K562 (cell line): Measurements from ENCODE around the gene SP2. TPM values are rescaled to one million over a fixed set of nuclear protein-coding genes. Genes with fewer than 3 reads are reported as not detected.

Experiments
- ARID1B ChIP-seq: fragments of 450-650 bp; IDR thresholded peaks from 2 replicates; pipeline ENCODE4 v1.6.1; 2016; ENCODE audit warnings: antibody characterized with exemption, mild to moderate bottlenecking, inconsistent platforms
- CEBPG ChIP-seq, 3 experiments: fragments of 200-800 bp in 1 of 3; sonication (Bioruptor generic) in 1 of 3; sonication (generic) in 1 of 3; formaldehyde crosslinking in 1 of 3; IDR thresholded peaks in 2 of 3; conservative IDR thresholded peaks in 1 of 3; 2 replicates each; pipeline versions ENCODE4 v1.6.1 to v1.8.0; 2016 to 2022; ENCODE audit warnings: missing compliant biosample characterization in 2 of 3, missing genetic modification characterization in 2 of 3, mild to moderate bottlenecking in 1 of 3, missing genetic modification reagents in 1 of 3
- ELF2 ChIP-seq: fragments of 250-450 bp; sonication (Bioruptor Pico); IDR thresholded peaks from 2 replicates; pipeline ENCODE4 v1.5.0; 2021; ENCODE audit warnings: mild to moderate bottlenecking
- ETS2 ChIP-seq: IDR thresholded peaks from 2 replicates; pipeline ENCODE4 v1.6.1; 2016; ENCODE audit warnings: borderline replicate concordance, missing genetic modification characterization, mild to moderate bottlenecking, moderate library complexity, missing compliant biosample characterization; ENCODE audit not compliant: poor library complexity, severe bottlenecking
- KHSRP ChIP-seq: fragments of 450-650 bp; IDR thresholded peaks from 2 replicates; pipeline ENCODE4 v1.6.1; 2017
- KLF1 ChIP-seq: fragments of 450-650 bp; IDR thresholded peaks from 2 replicates; pipeline ENCODE4 v1.6.1; 2016; ENCODE audit warnings: missing genetic modification characterization, missing compliant biosample characterization
- NFIC ChIP-seq: fragments of 450-650 bp; IDR thresholded peaks from 2 replicates; pipeline ENCODE4 v1.6.1; 2017; ENCODE audit warnings: mild to moderate bottlenecking, inconsistent platforms
- POLR2AphosphoS2 ChIP-seq: IDR thresholded peaks from 2 replicates; pipeline ENCODE4 v1.6.1; 2012; ENCODE audit warnings: low read length, improper control_type of control experiment
- RBM14 ChIP-seq: fragments of 200-400 bp; formaldehyde crosslinking; IDR thresholded peaks from 2 replicates; pipeline ENCODE4 v1.6.1; 2018; ENCODE audit warnings: low read depth, mild to moderate bottlenecking, low read length, moderate library complexity, borderline replicate concordance; ENCODE audit not compliant: insufficient read depth
- SAFB ChIP-seq: fragments of 200-400 bp; formaldehyde crosslinking; IDR thresholded peaks from 2 replicates; pipeline ENCODE4 v1.6.1; 2017; ENCODE audit warnings: low read depth, low read length, borderline replicate concordance
- SMAD4 ChIP-seq: fragments of 250-450 bp; sonication (Bioruptor Pico); conservative IDR thresholded peaks from 2 replicates; pipeline ENCODE4 v1.8.0; 2021; ENCODE audit warnings: inconsistent platforms, mild to moderate bottlenecking, moderate library complexity
- ZNF263 ChIP-seq: sonication (generic); formaldehyde crosslinking; IDR thresholded peaks from 2 replicates; pipeline ENCODE4 v1.8.0; 2022; ENCODE audit warnings: mild to moderate bottlenecking, missing genetic modification reagents, borderline replicate concordance
- ZNF384 ChIP-seq: IDR thresholded peaks from 2 replicates; pipeline ENCODE4 v1.6.1; 2012; ENCODE audit warnings: low read depth, low read length, improper control_type of control experiment
- ZNF395 ChIP-seq: fragments of 200-800 bp; sonication (Bioruptor generic); IDR thresholded peaks from 2 replicates; pipeline ENCODE4 v1.6.1; 2017; ENCODE audit warnings: missing genetic modification characterization, missing compliant biosample characterization
- ZNF780A ChIP-seq: fragments of 250-450 bp; sonication (Bioruptor Pico); IDR thresholded peaks from 2 replicates; pipeline ENCODE4 v1.5.0; 2021; ENCODE audit warnings: mild to moderate bottlenecking
- polyA plus RNA-seq, 8 experiments: library from polyadenylated mRNA; depleted of rRNA in 4 of 8; stranded (reverse) in 5 of 8; unstranded in 3 of 8; fragments of >200 nt; fragmentation: Nextera tagmentation in 2 of 8; fragmentation: Illumina TruSeq in 1 of 8; extraction: Ambion mirVana in 2 of 8; extraction: Trizol in 1 of 8; gene quantifications; 2 replicates each; pipeline versions ENCODE4 v1.2.1 to v1.2.3, GENCODE V29; 2011 to 2014; ENCODE audit warnings: inconsistent platforms in 1 of 8, missing spikeins in 1 of 8
- total RNA-seq, 7 experiments: library from RNA; depleted of rRNA in 6 of 7; stranded (reverse); fragments of >200 nt in 6 of 7; fragmentation: Illumina TruSeq in 2 of 7; extraction: Trizol in 2 of 7; gene quantifications; 2 replicates each; pipeline versions ENCODE4 v1.2.1 to v1.2.3, GENCODE V29; 2011 to 2021; ENCODE audit warnings: low replicate concordance in 1 of 7
- TF ChIP-seq, protein P1 (sequence below): sonication (generic); formaldehyde crosslinking; IDR thresholded peaks from 2 replicates; pipeline ENCODE4 v1.8.1; 2023; ENCODE audit warnings: mild to moderate bottlenecking, missing genetic modification reagents
- TF ChIP-seq, protein P2 (sequence below): sonication (generic); formaldehyde crosslinking; IDR thresholded peaks from 2 replicates; pipeline ENCODE4 v1.8.0; 2022; ENCODE audit warnings: missing genetic modification reagents, mild to moderate bottlenecking, moderate library complexity, borderline replicate concordance
- TF ChIP-seq, protein P3 (sequence below): fragments of 250-450 bp; sonication (Bioruptor Pico); IDR thresholded peaks from 2 replicates; pipeline ENCODE4 v1.4.0; 2020; ENCODE audit warnings: mild to moderate bottlenecking, moderate library complexity

The SP2 gene
- total and polyA plus RNA-seq, 9 of the 15 experiments (the other 6 are each of a cell fraction or from before 2014, with no cell fraction given) = 0.77 to 22.3 (median 2.3) TPM

- TF ChIP-seq, protein P1, sequence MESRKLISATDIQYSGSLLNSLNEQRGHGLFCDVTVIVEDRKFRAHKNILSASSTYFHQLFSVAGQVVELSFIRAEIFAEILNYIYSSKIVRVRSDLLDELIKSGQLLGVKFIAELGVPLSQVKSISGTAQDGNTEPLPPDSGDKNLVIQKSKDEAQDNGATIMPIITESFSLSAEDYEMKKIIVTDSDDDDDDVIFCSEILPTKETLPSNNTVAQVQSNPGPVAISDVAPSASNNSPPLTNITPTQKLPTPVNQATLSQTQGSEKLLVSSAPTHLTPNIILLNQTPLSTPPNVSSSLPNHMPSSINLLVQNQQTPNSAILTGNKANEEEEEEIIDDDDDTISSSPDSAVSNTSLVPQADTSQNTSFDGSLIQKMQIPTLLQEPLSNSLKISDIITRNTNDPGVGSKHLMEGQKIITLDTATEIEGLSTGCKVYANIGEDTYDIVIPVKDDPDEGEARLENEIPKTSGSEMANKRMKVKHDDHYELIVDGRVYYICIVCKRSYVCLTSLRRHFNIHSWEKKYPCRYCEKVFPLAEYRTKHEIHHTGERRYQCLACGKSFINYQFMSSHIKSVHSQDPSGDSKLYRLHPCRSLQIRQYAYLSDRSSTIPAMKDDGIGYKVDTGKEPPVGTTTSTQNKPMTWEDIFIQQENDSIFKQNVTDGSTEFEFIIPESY (CRISPR knock-in tag) = no peak
- TF ChIP-seq RBM14 (0 out of 2 replicates have a peak, but pooled peaks have one; percentile 10), POLR2AphosphoS2 (no peak), KLF1 (tag) (no peak), KHSRP (peak; percentile 65; the same call in 1 of the 2 replicates), ELF2 (CRISPR knock-in tag) (peak; percentile 76), NFIC (no peak), ETS2 (tag) (no peak), ZNF780A (CRISPR knock-in tag) (no peak), ZNF395 (CRISPR knock-in tag) (no peak; the same call in 1 of the 2 replicates), SAFB (no peak), ARID1B (no peak), ZNF384 (no peak), CEBPG (CRISPR knock-in tag; IDR thresholded peaks at IDR 0.05) (peak; percentile 75; the same call in 1 of the 2 replicates), CEBPG (tag; conservative IDR thresholded peaks at IDR 0.05 in 1 of 2, IDR thresholded peaks at IDR 0.05 in 1 of 2) (peak; percentile 87 to 94), ZNF263 (CRISPR knock-in tag) (peak; percentile 87), SMAD4 (peak; percentile 54; the same call in 1 of the 2 replicates)
- TF ChIP-seq, protein P2, sequence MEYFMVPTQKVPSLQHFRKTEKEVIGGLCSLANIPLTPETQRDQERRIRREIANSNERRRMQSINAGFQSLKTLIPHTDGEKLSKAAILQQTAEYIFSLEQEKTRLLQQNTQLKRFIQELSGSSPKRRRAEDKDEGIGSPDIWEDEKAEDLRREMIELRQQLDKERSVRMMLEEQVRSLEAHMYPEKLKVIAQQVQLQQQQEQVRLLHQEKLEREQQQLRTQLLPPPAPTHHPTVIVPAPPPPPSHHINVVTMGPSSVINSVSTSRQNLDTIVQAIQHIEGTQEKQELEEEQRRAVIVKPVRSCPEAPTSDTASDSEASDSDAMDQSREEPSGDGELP (CRISPR knock-in tag) = peak; percentile 45
- TF ChIP-seq, protein P3, sequence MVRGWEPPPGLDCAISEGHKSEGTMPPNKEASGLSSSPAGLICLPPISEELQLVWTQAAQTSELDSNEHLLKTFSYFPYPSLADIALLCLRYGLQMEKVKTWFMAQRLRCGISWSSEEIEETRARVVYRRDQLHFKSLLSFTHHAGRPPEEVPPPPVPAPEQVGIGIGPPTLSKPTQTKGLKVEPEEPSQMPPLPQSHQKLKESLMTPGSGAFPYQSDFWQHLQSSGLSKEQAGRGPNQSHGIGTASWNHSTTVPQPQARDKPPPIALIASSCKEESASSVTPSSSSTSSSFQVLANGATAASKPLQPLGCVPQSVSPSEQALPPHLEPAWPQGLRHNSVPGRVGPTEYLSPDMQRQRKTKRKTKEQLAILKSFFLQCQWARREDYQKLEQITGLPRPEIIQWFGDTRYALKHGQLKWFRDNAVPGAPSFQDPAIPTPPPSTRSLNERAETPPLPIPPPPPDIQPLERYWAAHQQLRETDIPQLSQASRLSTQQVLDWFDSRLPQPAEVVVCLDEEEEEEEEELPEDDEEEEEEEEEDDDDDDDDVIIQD (CRISPR knock-in tag) = no peak
Observed at GRCh38 chr17:47895856-47896671, at the start of gene SP2 (continued).
